HEK293 (cell line): ENCODE measurements around the gene ZNF548.

Experiments
- CTCF ChIA-PET: fragments of 350-600 bp; formaldehyde crosslinking; extraction: SDS; loops from one replicate; lab custom pipeline; 2021; ENCODE audit warnings: antibody characterized with exemption; lab: Yijun Ruan, JAX
- POLR2A ChIA-PET: fragments of 300-600 bp; formaldehyde crosslinking; extraction: SDS; loops from one replicate; lab custom pipeline; 2020; ENCODE audit warnings: antibody characterized with exemption, inconsistent platforms; lab: Yijun Ruan, JAX
- H3K27ac ChIP-seq: fragments of 200-500 bp; sonication (Bioruptor generic); 2 replicates; pipeline ENCODE4 v1.5.1; 2014; ENCODE audit warnings: low read depth, low read length, control low read depth, inconsistent platforms; ENCODE audit errors: extremely low read depth
- H3K36me3 ChIP-seq, 2 experiments: fragments of 200-500 bp in 1 of 2; sonication (Bioruptor generic) in 1 of 2; 1 replicate in 1 of 2; 2 replicates in 1 of 2; pipeline ENCODE4 v1.5.1; 2014 to 2017; ENCODE audit warnings: inconsistent platforms in 2 of 2, low read length in 2 of 2; ENCODE audit not compliant: control insufficient read depth in 2 of 2, insufficient read depth in 1 of 2
- H3K4me1 ChIP-seq: fragments of 200-500 bp; sonication (Bioruptor generic); 2 replicates; pipeline ENCODE4 v1.5.1; 2014; ENCODE audit warnings: mild to moderate bottlenecking, low read length, inconsistent platforms; ENCODE audit not compliant: control insufficient read depth, insufficient read depth
- H3K4me3 ChIP-seq: 2 replicates; pipeline ENCODE4 v1.5.1; 2011; ENCODE audit warnings: low read depth, mild to moderate bottlenecking, control low read depth, low read length, moderate library complexity
- H3K9me3 ChIP-seq: fragments of 200-500 bp; sonication (Bioruptor generic); 2 replicates; pipeline ENCODE4 v1.5.1; 2014; ENCODE audit warnings: low read depth, low read length, inconsistent platforms; ENCODE audit not compliant: control insufficient read depth, insufficient read depth
- BCL11B ChIP-seq: fragments of 450-650 bp; formaldehyde crosslinking; IDR thresholded peaks from 2 replicates; pipeline ENCODE4 v1.5.1; 2016; ENCODE audit warnings: low read depth, missing biosample characterization, missing genetic modification characterization
- EGR2 ChIP-seq: fragments of 450-650 bp; formaldehyde crosslinking; IDR thresholded peaks from 2 replicates; pipeline ENCODE4 v1.5.1; 2016; ENCODE audit warnings: low read depth, missing biosample characterization, missing genetic modification characterization
- GLI2 ChIP-seq: fragments of 450-650 bp; formaldehyde crosslinking; IDR thresholded peaks from 2 replicates; pipeline ENCODE4; 2017; ENCODE audit warnings: missing biosample characterization, missing genetic modification characterization, low read depth, borderline replicate concordance
- GLIS2 ChIP-seq: fragments of 450-650 bp; formaldehyde crosslinking; IDR thresholded peaks from 2 replicates; pipeline ENCODE4 v1.5.1; 2016; ENCODE audit warnings: missing biosample characterization, missing genetic modification characterization
- HOXD13 ChIP-seq: sonication (generic); formaldehyde crosslinking; IDR thresholded peaks from 2 replicates; pipeline ENCODE4 v1.8.0; 2022; ENCODE audit warnings: missing genetic modification reagents, borderline replicate concordance
- IKZF3 ChIP-seq: fragments of 450-650 bp; IDR thresholded peaks from 2 replicates; pipeline ENCODE4 v1.5.0; 2018; ENCODE audit warnings: missing biosample characterization, mild to moderate bottlenecking, missing genetic modification characterization, moderate library complexity
- KLF9 ChIP-seq: fragments of 450-650 bp; formaldehyde crosslinking; IDR thresholded peaks from 2 replicates; pipeline ENCODE4 v1.5.1; 2016; ENCODE audit warnings: missing biosample characterization, missing genetic modification characterization, low read depth
- PRDM1 ChIP-seq: fragments of 450-650 bp; formaldehyde crosslinking; IDR thresholded peaks from 2 replicates; pipeline ENCODE4; 2016; ENCODE audit warnings: missing biosample characterization, missing genetic modification characterization
- PRDM6 ChIP-seq: fragments of 450-650 bp; formaldehyde crosslinking; IDR thresholded peaks from 2 replicates; pipeline ENCODE4 v1.5.1; 2017; ENCODE audit warnings: missing biosample characterization, missing genetic modification characterization
- SP3 ChIP-seq: fragments of 450-650 bp; formaldehyde crosslinking; IDR thresholded peaks from 2 replicates; pipeline ENCODE4 v1.5.1; 2016; ENCODE audit warnings: missing biosample characterization, missing genetic modification characterization
- ZBTB1 ChIP-seq: fragments of 450-650 bp; formaldehyde crosslinking; IDR thresholded peaks from 2 replicates; pipeline ENCODE4 v1.5.1; 2016; ENCODE audit warnings: missing biosample characterization, missing genetic modification characterization
- ZBTB21 ChIP-seq: fragments of 450-650 bp; formaldehyde crosslinking; IDR thresholded peaks from 2 replicates; pipeline ENCODE4 v1.5.1; 2017; ENCODE audit warnings: missing biosample characterization, missing genetic modification characterization
- ZFHX2 ChIP-seq: fragments of 450-650 bp; formaldehyde crosslinking; conservative IDR thresholded peaks from 2 replicates; pipeline ENCODE4 v1.5.1; 2016; ENCODE audit warnings: missing biosample characterization, missing genetic modification characterization
- ZNF140 ChIP-seq: fragments of 450-650 bp; formaldehyde crosslinking; IDR thresholded peaks from 2 replicates; pipeline ENCODE4 v1.5.1; 2016; ENCODE audit warnings: missing biosample characterization, missing genetic modification characterization
- ZNF18 ChIP-seq: fragments of 450-650 bp; formaldehyde crosslinking; IDR thresholded peaks from 2 replicates; pipeline ENCODE4 v1.5.1; 2016; ENCODE audit warnings: missing biosample characterization, missing genetic modification characterization
- ZNF19 ChIP-seq: fragments of 450-650 bp; formaldehyde crosslinking; IDR thresholded peaks from 2 replicates; pipeline ENCODE4; 2016; ENCODE audit warnings: missing biosample characterization, missing genetic modification characterization, low read depth
- ZNF23 ChIP-seq: fragments of 450-650 bp; formaldehyde crosslinking; IDR thresholded peaks from 2 replicates; pipeline ENCODE4 v1.5.1; 2016; ENCODE audit warnings: missing biosample characterization, missing genetic modification characterization, borderline replicate concordance
- ZNF24 ChIP-seq: fragments of 450-650 bp; formaldehyde crosslinking; IDR thresholded peaks from 2 replicates; pipeline ENCODE4 v1.5.1; 2016; ENCODE audit warnings: missing biosample characterization, missing genetic modification characterization
- ZNF341 ChIP-seq: fragments of 450-650 bp; formaldehyde crosslinking; IDR thresholded peaks from 2 replicates; pipeline ENCODE4; 2016; ENCODE audit warnings: low read depth, missing biosample characterization, missing genetic modification characterization
- ZNF354C ChIP-seq: fragments of 450-650 bp; formaldehyde crosslinking; IDR thresholded peaks from 2 replicates; pipeline ENCODE4 v1.5.1; 2016; ENCODE audit warnings: missing biosample characterization, missing genetic modification characterization, low read depth, borderline replicate concordance
- ZNF391 ChIP-seq: fragments of 450-650 bp; formaldehyde crosslinking; IDR thresholded peaks from 2 replicates; pipeline ENCODE4 v1.5.1; 2016; ENCODE audit warnings: low read depth, missing biosample characterization, missing genetic modification characterization, borderline replicate concordance
- ZNF510 ChIP-seq: fragments of 450-650 bp; formaldehyde crosslinking; IDR thresholded peaks from 2 replicates; pipeline ENCODE4 v1.5.1; 2018; ENCODE audit warnings: mild to moderate bottlenecking, missing genetic modification characterization, missing biosample characterization; ENCODE audit not compliant: insufficient replicate concordance
- ZNF560 ChIP-seq: fragments of 450-650 bp; formaldehyde crosslinking; IDR thresholded peaks from 2 replicates; pipeline ENCODE4 v1.5.1; 2017; ENCODE audit warnings: missing biosample characterization, missing genetic modification characterization, borderline replicate concordance
- ZNF624 ChIP-seq: fragments of 450-650 bp; formaldehyde crosslinking; IDR thresholded peaks from 2 replicates; pipeline ENCODE4 v1.5.1; 2017; ENCODE audit warnings: missing biosample characterization, missing genetic modification characterization
- ZNF660 ChIP-seq: fragments of 450-650 bp; IDR thresholded peaks from 2 replicates; pipeline ENCODE4 v1.5.1; 2018; ENCODE audit warnings: missing biosample characterization, mild to moderate bottlenecking, missing genetic modification characterization
- ZNF785 ChIP-seq: fragments of 450-650 bp; formaldehyde crosslinking; IDR thresholded peaks from 2 replicates; pipeline ENCODE4 v1.5.1; 2016; ENCODE audit warnings: missing biosample characterization, missing genetic modification characterization
- ZNF830 ChIP-seq: fragments of 450-650 bp; IDR thresholded peaks from 2 replicates; pipeline ENCODE4 v1.5.0; 2018; ENCODE audit warnings: missing biosample characterization, missing genetic modification characterization, low read depth, mild to moderate bottlenecking, moderate library complexity
- TF ChIP-seq, protein P1 (sequence below): fragments of 450-650 bp; formaldehyde crosslinking; IDR thresholded peaks from 2 replicates; pipeline ENCODE4 v1.5.1; 2016; ENCODE audit warnings: missing biosample characterization, missing genetic modification characterization
- TF ChIP-seq, protein P2 (sequence below): fragments of 450-650 bp; formaldehyde crosslinking; IDR thresholded peaks from 2 replicates; pipeline ENCODE4 v1.5.1; 2017; ENCODE audit warnings: missing biosample characterization, mild to moderate bottlenecking, missing genetic modification characterization, moderate library complexity
- TF ChIP-seq, protein P3 (sequence below): fragments of 450-650 bp; formaldehyde crosslinking; IDR thresholded peaks from 2 replicates; pipeline ENCODE4 v1.5.1; 2016; ENCODE audit warnings: missing biosample characterization, missing genetic modification characterization

ZNF548 gene

DNA sequence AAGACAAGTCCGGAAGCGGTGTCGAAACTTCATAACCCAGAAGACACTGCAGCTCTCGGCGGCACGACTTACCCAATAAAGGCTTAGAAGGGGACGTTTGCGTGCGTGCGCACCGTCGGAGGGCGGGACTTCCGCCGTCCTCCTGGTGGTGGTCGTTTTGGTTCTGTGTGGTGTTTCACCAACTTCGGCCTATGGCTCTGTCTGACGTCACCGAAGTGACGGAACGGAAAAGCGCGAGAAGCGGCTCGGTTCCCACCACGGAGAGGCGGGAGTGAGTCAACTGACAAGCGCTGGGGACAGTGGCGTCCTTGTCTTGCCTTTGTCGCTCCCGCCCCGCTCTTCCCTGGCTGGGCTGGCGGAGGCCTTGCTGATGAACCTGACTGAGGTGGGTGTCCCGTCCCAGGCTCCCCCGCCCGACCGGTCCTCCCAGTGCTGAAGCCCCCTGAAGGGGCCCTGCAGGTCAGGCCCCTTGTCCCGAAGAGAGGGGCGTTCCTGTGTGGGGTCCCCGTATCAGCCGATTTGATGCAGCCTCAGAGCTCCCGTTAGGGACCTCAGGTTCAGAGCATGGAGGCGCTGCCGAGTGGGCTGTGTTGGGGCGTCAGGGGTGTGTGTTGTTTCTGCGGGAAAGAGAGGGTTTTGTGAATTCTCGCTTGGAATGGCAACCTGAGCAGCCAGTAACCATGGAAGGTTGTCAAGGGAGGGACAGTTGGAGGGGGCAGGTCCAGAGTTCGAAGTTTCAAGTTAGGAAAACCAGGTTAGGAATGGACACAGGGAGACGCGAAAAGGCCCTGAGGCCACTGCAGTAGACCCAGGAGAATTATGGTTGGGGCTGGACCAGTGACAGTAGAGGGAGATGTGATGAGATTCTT is at the start of gene ZNF548:
Gene ZNF548 (plus strand): TSS at position 125 of the 869 bp plus-strand sequence. CDS start 246 bp downstream, at position 371.
- H3K4me3 ChIP-seq = peak within 1 kb of the TSS; percentile 79
- H3K4me1 ChIP-seq = peaks cover 6% of the 10 kb centered on the region
- H3K27ac ChIP-seq = peak within 1 kb of the TSS; percentile 89
- H3K9me3 ChIP-seq = no peaks in the 10 kb centered on the region
- ChIA-PET CTCF (interaction anchor here (0.6 to 1.2 kb wide), 4 partner anchors 83 to 769 kb away, joined by 3 to 7 read pairs (median 3); no protein-coding TSS in a partner anchor), POLR2A (interaction anchor here (0.6 to 1.9 kb wide), 12 partner anchors 9 to 1174 kb away, joined by 3 to 22 read pairs (median 4); partner anchors contain the start of genes TRAPPC2B, ZNF211, ZNF264 and ZNF304)
- peaks cover 14 to 23% of the 10 kb centered on the region in 2 experiments; a peak in 2 of 3 replicates for H3K36me3 ChIP-seq
- TF ChIP-seq ZNF785 = no peak
- no peak for TF ChIP-seq PRDM6
- no peak; the same call in 1 of the 2 replicates for TF ChIP-seq KLF9 (tag by site-specific recombination)
- no peak for TF ChIP-seq ZNF23 (tag by site-specific recombination)
- TF ChIP-seq ZNF354C (tag by site-specific recombination) = no peak
- TF ChIP-seq BCL11B = no peak
- no peak for TF ChIP-seq GLI2 (tag by site-specific recombination)
- TF ChIP-seq ZNF18 (tag by site-specific recombination) = peak; percentile 85
- no peak for TF ChIP-seq ZBTB1 (tag by site-specific recombination)
- TF ChIP-seq SP3 (tag by site-specific recombination) = peak; percentile 68
- peak; percentile 70 for TF ChIP-seq ZNF341 (tag by site-specific recombination)
- TF ChIP-seq, protein P1, sequence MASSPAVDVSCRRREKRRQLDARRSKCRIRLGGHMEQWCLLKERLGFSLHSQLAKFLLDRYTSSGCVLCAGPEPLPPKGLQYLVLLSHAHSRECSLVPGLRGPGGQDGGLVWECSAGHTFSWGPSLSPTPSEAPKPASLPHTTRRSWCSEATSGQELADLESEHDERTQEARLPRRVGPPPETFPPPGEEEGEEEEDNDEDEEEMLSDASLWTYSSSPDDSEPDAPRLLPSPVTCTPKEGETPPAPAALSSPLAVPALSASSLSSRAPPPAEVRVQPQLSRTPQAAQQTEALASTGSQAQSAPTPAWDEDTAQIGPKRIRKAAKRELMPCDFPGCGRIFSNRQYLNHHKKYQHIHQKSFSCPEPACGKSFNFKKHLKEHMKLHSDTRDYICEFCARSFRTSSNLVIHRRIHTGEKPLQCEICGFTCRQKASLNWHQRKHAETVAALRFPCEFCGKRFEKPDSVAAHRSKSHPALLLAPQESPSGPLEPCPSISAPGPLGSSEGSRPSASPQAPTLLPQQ = 0 out of 2 replicates have a peak, but pooled peaks have one; percentile 33
- TF ChIP-seq, protein P2, sequence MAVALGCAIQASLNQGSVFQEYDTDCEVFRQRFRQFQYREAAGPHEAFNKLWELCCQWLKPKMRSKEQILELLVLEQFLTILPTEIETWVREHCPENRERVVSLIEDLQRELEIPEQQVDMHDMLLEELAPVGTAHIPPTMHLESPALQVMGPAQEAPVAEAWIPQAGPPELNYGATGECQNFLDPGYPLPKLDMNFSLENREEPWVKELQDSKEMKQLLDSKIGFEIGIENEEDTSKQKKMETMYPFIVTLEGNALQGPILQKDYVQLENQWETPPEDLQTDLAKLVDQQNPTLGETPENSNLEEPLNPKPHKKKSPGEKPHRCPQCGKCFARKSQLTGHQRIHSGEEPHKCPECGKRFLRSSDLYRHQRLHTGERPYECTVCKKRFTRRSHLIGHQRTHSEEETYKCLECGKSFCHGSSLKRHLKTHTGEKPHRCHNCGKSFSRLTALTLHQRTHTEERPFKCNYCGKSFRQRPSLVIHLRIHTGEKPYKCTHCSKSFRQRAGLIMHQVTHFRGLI (tag by site-specific recombination) = no peak
- TF ChIP-seq ZNF660 (tag by site-specific recombination) = peak; percentile 63; the same call in 1 of the 2 replicates
- TF ChIP-seq ZFHX2 (tag by site-specific recombination) = peak; percentile 62
- no peak for TF ChIP-seq ZNF19
- TF ChIP-seq ZNF24 = no peak
- TF ChIP-seq ZNF830 = no peak
- TF ChIP-seq ZBTB21 (tag by site-specific recombination) = peak; percentile 100
- TF ChIP-seq ZNF510 (tag by site-specific recombination) = no peak
- no peak for TF ChIP-seq IKZF3 (tag by site-specific recombination)
- no peak for TF ChIP-seq ZNF624 (tag by site-specific recombination)
- TF ChIP-seq, protein P3, sequence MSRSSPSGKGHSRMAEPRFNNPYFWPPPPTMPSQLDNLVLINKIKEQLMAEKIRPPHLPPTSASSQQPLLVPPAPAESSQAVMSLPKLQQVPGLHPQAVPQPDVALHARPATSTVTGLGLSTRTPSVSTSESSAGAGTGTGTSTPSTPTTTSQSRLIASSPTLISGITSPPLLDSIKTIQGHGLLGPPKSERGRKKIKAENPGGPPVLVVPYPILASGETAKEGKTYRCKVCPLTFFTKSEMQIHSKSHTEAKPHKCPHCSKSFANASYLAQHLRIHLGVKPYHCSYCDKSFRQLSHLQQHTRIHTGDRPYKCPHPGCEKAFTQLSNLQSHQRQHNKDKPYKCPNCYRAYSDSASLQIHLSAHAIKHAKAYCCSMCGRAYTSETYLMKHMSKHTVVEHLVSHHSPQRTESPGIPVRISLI (tag by site-specific recombination) = no peak
- TF ChIP-seq EGR2 (tag by site-specific recombination) = peak; percentile 16; the same call in 1 of the 2 replicates
- TF ChIP-seq PRDM1 (tag by site-specific recombination) = no peak
- TF ChIP-seq ZNF560 (tag by site-specific recombination) = no peak
- TF ChIP-seq ZNF391 (tag by site-specific recombination) = 0 out of 2 replicates have a peak, but pooled peaks have one; percentile 42
- TF ChIP-seq ZNF140 (tag by site-specific recombination) = no peak
- TF ChIP-seq HOXD13 (CRISPR knock-in tag) = peak; percentile 51; the same call in 1 of the 2 replicates
- peak; percentile 65 for TF ChIP-seq GLIS2 (tag by site-specific recombination)
